ENCODE data around the gene FCHSD2.

GRCh38 chr11:73029403-73029802 is 112.7 kb downstream of the FCHSD2 start:
- TF ChIP-seq EZH2 (IDR thresholded peaks at IDR 0.05; ENCODE audit: insufficient read depth, poor library complexity, severe bottlenecking) (no peak), EZH2phosphoT487 (IDR thresholded peaks at IDR 0.05; ENCODE audit: insufficient read depth, low read depth) (no peak)

Measured in GM23248 (cell line).